ENCODE measurements around the gene MTMR3.

Gene MTMR3

GRCh38 chr22:30077279-30077880 lies 194.4 kb downstream of the MTMR3 start:
- H3K27ac ChIP-seq: no peak overlapping the region
- DNase-seq (ENCODE audit: low read depth, low spot score): no peak

GRCh38 chr22:30078320-30079311 lies 195.6 kb downstream of the MTMR3 start:
- no peak for DNase-seq (ENCODE audit: low read depth, low spot score)
- no peak overlapping the region for H3K27ac ChIP-seq

- no peak for DNase-seq (ENCODE audit: low read depth, low spot score)
- no peak within 1 kb of the TSS for H3K27ac ChIP-seq
Measured at GRCh38 chr22:30079952-30080533, 197.1 kb downstream of the MTMR3 start, which contains the start of gene HORMAD2. Gene HORMAD2, plus strand, starts transcription at chr22:30080464. Its CDS starts 13,489 bp downstream, at chr22:30093953.

All from epithelial cell of prostate (primary cell).